H54 (cell line): Measurements from ENCODE around the gene KIF18A.
"Not testable (repeated sequence)": the region's sequence is repeated elsewhere in the genome, so short reads cannot be mapped to it uniquely, and the experiment has no call there.

ENCODE experiments used
- DNase-seq: peaks from one replicate; pipeline ENCODE4 v3.0.0; 2011; ENCODE audit warnings: low spot score, mixed read lengths; ENCODE audit not compliant: insufficient read length
- FAIRE-seq: peaks from 3 replicates; lab custom pipeline; 2011; peaks lifted over from hg19 to GRCh38; lab: Jason Lieb, UNC
- POLR2A ChIP-seq: IDR thresholded peaks from 2 replicates; pipeline ENCODE4 v1.6.1; 2011; ENCODE audit warnings: low read depth, mild to moderate bottlenecking, low read length

The KIF18A gene

GRCh38 chr11:28123151-28123581 is 15.2 kb upstream of the KIF18A start:
- FAIRE-seq (peak; percentile 95), DNase-seq (no peak)
- TF ChIP-seq POLR2A: no peak

- peak; percentile 20 for FAIRE-seq
- no peak for TF ChIP-seq POLR2A
Measured at GRCh38 chr11:28117712-28118111, 9.8 kb upstream of the KIF18A start.

GRCh38 chr11:28114731-28115130 is 6.8 kb upstream of the KIF18A start:
- TF ChIP-seq POLR2A: no peak
- FAIRE-seq: no peak
- no peak for DNase-seq

More at GRCh38 chr11:28117712-28118111, 9.8 kb upstream of the KIF18A start:
- DNase-seq: no peak

GRCh38 chr11:28114116-28114515 is 6.2 kb upstream of the KIF18A start:
- FAIRE-seq: no peak

GRCh38 chr11:28110821-28111200 is 2.9 kb upstream of the KIF18A start:
- DNase-seq (no peak), FAIRE-seq (no peak)
- TF ChIP-seq POLR2A: no peak

More at GRCh38 chr11:28114116-28114515, 6.2 kb upstream of the KIF18A start:
- no peak for TF ChIP-seq POLR2A
- DNase-seq: no peak

GRCh38 chr11:28110108-28110820 is 2.3 kb upstream of the KIF18A start:
- TF ChIP-seq POLR2A: peak; percentile 72
- DNase-seq (no peak), FAIRE-seq (no peak)

GRCh38 chr11:28108958-28109357 is 1.0 kb upstream of the KIF18A start:
- DNase-seq (no peak), FAIRE-seq (no peak)
- no peak for TF ChIP-seq POLR2A

GRCh38 chr11:28107191-28107749 is 686 bp downstream of the KIF18A start:
- no peak for FAIRE-seq
- no peak for TF ChIP-seq POLR2A
- no peak for DNase-seq

GRCh38 chr11:28106353-28107043 is 1.5 kb downstream of the KIF18A start:
- FAIRE-seq (no peak), DNase-seq (no peak)

GRCh38 chr11:28105869-28106268 is 2.1 kb downstream of the KIF18A start:
- DNase-seq (no peak), FAIRE-seq (no peak)
- no peak for TF ChIP-seq POLR2A

More at GRCh38 chr11:28106353-28107043, 1.5 kb downstream of the KIF18A start:
- no peak for TF ChIP-seq POLR2A

GRCh38 chr11:28104984-28105383 is 3.0 kb downstream of the KIF18A start:
- no peak for DNase-seq
- no peak for FAIRE-seq
- no peak for TF ChIP-seq POLR2A

- FAIRE-seq: no peak
- DNase-seq: no peak
- TF ChIP-seq POLR2A: no peak
Measured at GRCh38 chr11:28104425-28104824, 3.5 kb downstream of the KIF18A start.

- DNase-seq: not testable (repeated sequence)
Measured at GRCh38 chr11:28102300-28102699, 5.7 kb downstream of the KIF18A start.

GRCh38 chr11:28100665-28101064 is 7.3 kb downstream of the KIF18A start:
- TF ChIP-seq POLR2A: no peak
- no peak for FAIRE-seq

More at GRCh38 chr11:28102300-28102699, 5.7 kb downstream of the KIF18A start:
- peak; percentile 52 for FAIRE-seq

More at GRCh38 chr11:28100665-28101064, 7.3 kb downstream of the KIF18A start:
- no peak for DNase-seq
